Esophagus muscularis mucosa (tissue), 4 donors: ENCODE measurements around the gene PLA2G6. TPM values are rescaled to one million over a fixed set of nuclear protein-coding genes. Genes with fewer than 3 reads are reported as not detected.

ENCODE experiments used
- DNase-seq: peaks from one replicate; pipeline ENCODE4 v3.0.0-alpha.2; 2017; ENCODE audit errors: extremely low spot score
- H3K27ac ChIP-seq, 4 donors: fragments of 200-600 bp; sonication (generic); replicated peaks in 1 of 4; 1 replicate in 3 of 4; 2 replicates in 1 of 4; pipeline ENCODE4 v1.5.1; 2016 to 2019; ENCODE audit warnings: mild to moderate bottlenecking in 1 of 4
- H3K27me3 ChIP-seq, 4 donors: fragments of 200-600 bp; sonication (generic); one replicate each; pipeline versions ENCODE4 v1.5.1 to v1.6.0; 2016 to 2019
- H3K36me3 ChIP-seq, 4 donors: fragments of 200-600 bp; sonication (generic); one replicate each; pipeline ENCODE4 v1.5.1; 2016 to 2019
- H3K4me1 ChIP-seq, 4 donors: fragments of 200-600 bp; sonication (generic); one replicate each; pipeline ENCODE4 v1.5.1; 2016 to 2019
- H3K4me3 ChIP-seq, 4 donors: fragments of 200-600 bp; sonication (generic); 1 replicate in 2 of 4; 2 replicates in 2 of 4; pipeline ENCODE4 v1.5.1; 2016 to 2019; ENCODE audit warnings: mild to moderate bottlenecking in 4 of 4, moderate library complexity in 1 of 4
- H3K9me3 ChIP-seq, 4 donors: fragments of 200-600 bp; sonication (generic); 1 replicate in 3 of 4; 2 replicates in 1 of 4; pipeline ENCODE4 v1.5.1; 2016 to 2019
- CTCF ChIP-seq, 3 experiments: fragments of 200-600 bp in 2 of 3; fragments of 450-650 bp in 1 of 3; sonication (generic) in 2 of 3; IDR thresholded peaks; one replicate each; pipeline ENCODE4 v1.5.1; 2017 to 2019; ENCODE audit warnings: antibody characterized with exemption in 3 of 3, mild to moderate bottlenecking in 2 of 3, moderate library complexity in 1 of 3
- EP300 ChIP-seq: sonication (generic); formaldehyde crosslinking; IDR thresholded peaks from one replicate; pipeline ENCODE4 v1.6.1; 2017; ENCODE audit warnings: antibody characterized with exemption
- POLR2A ChIP-seq: fragments of 450-650 bp; IDR thresholded peaks from one replicate; pipeline ENCODE4 v1.6.1; 2017; ENCODE audit warnings: antibody characterized with exemption, moderate library complexity, mild to moderate bottlenecking, low read depth
- POLR2AphosphoS5 ChIP-seq, 2 donors: sonication (generic); formaldehyde crosslinking; IDR thresholded peaks; one replicate each; pipeline ENCODE4 v1.6.1; 2017; ENCODE audit warnings: antibody characterized with exemption in 2 of 2
- WGBS: methylation state at CpG from one replicate; pipeline ENCODE4 v1.1.5; 2018; 5-methylcytosine and 5-hydroxymethylcytosine counted together
- intact Hi-C: fragments of 100-400 bp; cut with DNase I; formaldehyde crosslinking; loops from one replicate; pipeline ENCODE4 v1.15.1; 2023
- total RNA-seq, 4 donors: library from RNA; depleted of rRNA; stranded (reverse); fragments of >200 nt; gene quantifications; one replicate each; pipeline versions ENCODE4 v1.1.0 to v1.2.1, GENCODE V29; 2016

Gene PLA2G6
- total RNA-seq, 4 donors from 2014 or later, result 13.9 to 18.3 (median 15.6) TPM

- Histone ChIP-seq H3K4me3 (no peak overlapping the region), H3K36me3 (peaks cover 37 to 95% (median 91%) of the 10 kb centered on the region in 4 donors), H3K9me3 (no peaks in the 10 kb centered on the region), H3K4me1 (peaks cover 30 to 37% (median 35%) of the 10 kb centered on the region in 4 donors), H3K27me3 (no peaks in the 10 kb centered on the region), H3K27ac (peak overlapping the region; percentile 60 to 81 (median 69))
- no peak for DNase-seq
- TF ChIP-seq POLR2A (no peak), CTCF (IDR thresholded peaks at IDR 0.05) (no peak), EP300 (no peak), POLR2AphosphoS5 (IDR thresholded peaks at IDR 0.05) (no peak)
- intact Hi-C loops, result no loop called here
- WGBS, result 58% methylated on average over 3 of the region's 3 CpGs
These were observed 46.8 kb upstream of the PLA2G6 start for GRCh38 chr22:38228326-38228872.

- WGBS, result 90% methylated on average over 20 of the region's 25 CpGs
- intact Hi-C loops, result no loop called here
These were observed 45.4 kb upstream of the PLA2G6 start for GRCh38 chr22:38226853-38227649.

GRCh38 chr22:38223289-38223960, 41.8 kb upstream of the PLA2G6 start:
- Histone ChIP-seq H3K36me3 (peaks cover 20 to 83% (median 78%) of the 10 kb centered on the region in 4 donors), H3K27ac (peak overlapping the region in 2 of 4 donors; percentile 20 to 39), H3K4me3 (no peak overlapping the region), H3K27me3 (no peaks in the 10 kb centered on the region), H3K4me1 (peaks cover 32 to 43% (median 34%) of the 10 kb centered on the region in 4 donors), H3K9me3 (no peaks in the 10 kb centered on the region)
- intact Hi-C loops, result no loop called here
- no peak for DNase-seq
- TF ChIP-seq EP300 (no peak), POLR2AphosphoS5 (IDR thresholded peaks at IDR 0.05) (no peak), CTCF (IDR thresholded peaks at IDR 0.05) (no peak), POLR2A (no peak)
- WGBS, result 78% methylated on average over 7 of the region's 12 CpGs

More at GRCh38 chr22:38226853-38227649, 45.4 kb upstream of the PLA2G6 start:
- no peaks in the 10 kb centered on the region for H3K9me3 ChIP-seq
- no peak for TF ChIP-seq CTCF (IDR thresholded peaks at IDR 0.05)
- no peak for TF ChIP-seq POLR2AphosphoS5 (IDR thresholded peaks at IDR 0.05)
- TF ChIP-seq EP300, result no peak
- no peak for TF ChIP-seq POLR2A
- peaks cover 30 to 36% (median 31%) of the 10 kb centered on the region in 4 donors for H3K4me1 ChIP-seq
- H3K27ac ChIP-seq, result peak overlapping the region in 2 of 4 donors; percentile 66 to 81
- no peak for DNase-seq
- H3K27me3 ChIP-seq, result no peaks in the 10 kb centered on the region
- H3K4me3 ChIP-seq, result no peak overlapping the region
- peaks cover 37 to 95% (median 91%) of the 10 kb centered on the region in 4 donors for H3K36me3 ChIP-seq

- no peak overlapping the region for H3K4me3 ChIP-seq
- peaks cover 20 to 76% (median 72%) of the 10 kb centered on the region in 4 donors for H3K36me3 ChIP-seq
- no peak for DNase-seq
- no peaks in the 10 kb centered on the region for H3K27me3 ChIP-seq
- TF ChIP-seq EP300 (no peak), POLR2A (no peak), CTCF (IDR thresholded peaks at IDR 0.05) (no peak), POLR2AphosphoS5 (IDR thresholded peaks at IDR 0.05) (no peak)
- 89% methylated on average over 8 of the region's 8 CpGs for WGBS
- H3K4me1 ChIP-seq, result peaks cover 32 to 43% (median 34%) of the 10 kb centered on the region in 4 donors
- intact Hi-C loops, result no loop called here
- peak overlapping the region in 3 of 4 donors; percentile 20 to 39 (median 33) for H3K27ac ChIP-seq
- H3K9me3 ChIP-seq, result no peaks in the 10 kb centered on the region
These were observed 41.1 kb upstream of the PLA2G6 start for GRCh38 chr22:38222797-38223119.
